HG03469 (cell line): ENCODE data around the gene FCHO1.

Experiments used
- ATAC-seq: cut with Tn5 transposase; IDR thresholded peaks from one replicate; pipeline ENCODE4 v1.9.1; 2021; ENCODE audit warnings: mild to moderate bottlenecking, moderate library complexity, moderate number of reproducible peaks; ENCODE audit not compliant: unreplicated experiment

The FCHO1 gene

GRCh38 chr19:17824339-17824738 lies 73.1 kb downstream of the FCHO1 start:
- ATAC-seq: no peak

GRCh38 chr19:17826508-17827056 lies 75.3 kb downstream of the FCHO1 start:
- no peak for ATAC-seq

DNA sequence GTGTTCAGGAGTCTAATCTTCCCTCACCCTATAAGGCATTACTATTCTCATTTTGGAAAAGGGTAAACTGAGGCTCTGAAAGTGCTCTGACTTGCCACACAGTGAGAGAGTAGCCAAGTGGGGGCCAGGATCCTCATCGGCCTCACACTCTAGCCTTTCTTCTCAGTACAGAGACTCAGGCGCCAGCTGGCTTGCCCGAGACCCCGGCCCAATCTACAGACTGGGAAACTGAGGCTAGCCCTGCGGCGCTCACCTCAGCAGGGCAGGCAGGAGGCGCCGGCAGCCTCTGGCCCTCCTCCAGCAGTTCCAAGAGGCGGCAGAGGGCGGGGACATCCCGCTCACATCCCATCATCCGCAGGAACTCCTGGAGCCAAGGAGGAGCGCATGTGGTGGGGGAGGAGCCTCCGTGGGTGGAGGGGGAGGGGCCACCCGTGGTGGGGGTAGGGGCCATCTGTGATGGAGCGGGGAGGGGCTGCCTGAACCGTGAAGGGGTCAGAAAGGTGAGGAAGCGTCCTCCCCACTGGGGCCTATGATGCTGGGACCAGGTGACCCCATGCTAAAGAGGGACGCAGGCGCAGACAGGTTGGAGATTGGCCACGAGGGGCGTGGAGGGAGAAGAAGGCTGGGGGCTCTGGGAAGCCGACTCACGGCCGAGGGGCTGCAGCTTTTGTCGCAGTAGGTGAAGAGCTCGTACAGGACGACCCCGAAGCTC lies 78.7 kb downstream of the FCHO1 start:
- no peak for ATAC-seq

DNA sequence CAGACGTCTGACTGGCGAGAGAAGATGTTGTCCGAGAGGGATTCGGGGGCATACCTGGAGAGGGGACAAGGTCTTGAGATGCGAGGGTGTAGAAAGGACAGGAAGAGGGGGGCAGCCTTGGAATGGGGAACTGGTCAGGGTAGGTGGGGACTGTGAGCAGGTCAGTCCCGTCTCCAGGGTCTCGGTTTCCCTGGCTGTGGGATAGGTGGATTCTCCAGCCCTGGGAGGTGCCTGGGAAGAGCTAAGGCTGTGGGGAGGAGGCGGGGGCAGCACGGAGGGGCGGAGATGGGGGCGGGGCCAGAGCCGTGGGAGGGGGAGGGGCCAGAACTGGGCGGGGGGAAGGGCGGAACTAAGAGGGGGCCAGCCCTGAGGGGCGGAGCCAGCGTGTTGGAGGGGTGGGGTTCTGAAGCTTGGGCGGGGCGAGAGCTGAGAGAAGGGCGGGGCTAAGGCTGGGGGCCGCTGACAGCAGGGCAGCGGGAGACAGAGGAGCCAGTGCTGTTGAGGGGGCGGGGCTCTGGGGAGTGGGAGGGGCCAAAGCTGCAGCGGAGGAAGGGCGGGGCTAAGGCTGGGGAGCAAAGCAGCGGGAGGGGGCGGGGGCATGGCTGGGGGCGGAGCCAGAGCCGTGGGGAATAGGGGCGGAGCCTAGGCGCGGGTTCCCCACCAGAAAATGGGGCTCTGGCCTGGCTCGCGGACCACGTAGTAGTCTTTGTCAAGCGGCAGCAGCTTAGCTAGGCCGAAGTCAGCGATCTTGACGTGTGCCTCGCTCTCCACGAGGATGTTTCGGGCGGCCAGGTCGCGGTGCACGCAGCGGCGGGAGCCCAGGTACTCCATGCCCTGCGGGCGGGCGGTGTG lies 79.5 kb downstream of the FCHO1 start:
- ATAC-seq: no peak

DNA sequence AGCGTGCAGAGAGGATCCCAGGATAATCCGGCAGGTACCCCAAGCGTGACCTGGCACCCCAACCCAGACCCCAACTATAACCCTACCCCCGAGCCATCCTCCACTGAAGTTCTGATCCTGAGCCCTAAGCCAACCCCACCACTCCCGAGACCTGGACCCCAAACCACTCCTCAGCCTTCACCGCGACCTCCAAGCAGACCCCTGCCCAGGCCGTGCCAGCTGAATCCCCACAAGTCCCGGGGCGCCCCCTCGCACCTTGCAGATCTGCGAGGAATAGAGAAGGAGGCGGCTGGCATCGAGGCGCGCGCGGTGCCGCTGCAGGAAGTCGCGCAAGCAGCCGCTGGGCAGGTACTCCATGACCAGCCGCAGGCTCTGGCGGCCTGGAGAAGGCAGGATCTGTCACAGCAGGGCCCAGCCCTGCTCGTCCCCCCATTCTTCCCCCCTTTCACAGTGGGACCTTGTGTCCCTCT lies 80.2 kb downstream of the FCHO1 start:
- ATAC-seq: no peak

DNA sequence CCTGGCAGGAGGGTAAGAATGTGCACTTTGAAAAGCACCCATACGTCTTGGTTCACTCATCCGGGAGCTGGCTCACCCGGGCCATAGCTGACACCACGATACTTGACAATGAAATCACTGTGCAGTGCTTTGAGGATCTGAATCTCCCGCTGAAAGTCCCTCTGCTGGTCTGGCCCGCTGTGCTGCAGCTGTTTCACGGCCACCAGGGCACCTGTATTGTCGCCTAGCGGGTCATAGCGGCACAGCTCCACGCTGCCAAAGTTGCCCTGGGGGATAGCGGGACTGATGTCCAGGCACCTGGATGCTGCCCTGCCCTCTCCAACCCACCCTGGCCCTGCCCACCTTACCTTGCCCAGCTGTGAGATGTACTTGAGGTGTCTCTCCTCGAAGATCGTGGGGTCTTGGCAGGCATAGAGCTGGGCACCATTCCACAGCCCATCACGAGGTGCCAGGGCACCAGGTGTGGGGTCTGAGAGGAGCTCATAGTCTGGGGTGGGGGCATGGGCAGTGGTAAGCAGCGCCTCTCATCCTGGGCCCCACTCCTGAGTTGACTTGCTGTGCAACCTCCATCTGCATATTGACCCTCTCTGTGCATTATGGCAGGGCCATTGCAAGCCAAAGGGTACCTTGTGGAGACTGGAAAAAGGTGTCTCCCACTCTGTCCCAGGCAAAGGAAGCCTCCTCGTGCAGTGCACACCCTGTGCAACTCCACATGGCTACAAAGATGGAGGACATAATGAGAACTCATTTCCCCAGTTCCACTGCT lies 81.3 kb downstream of the FCHO1 start:
- ATAC-seq: no peak

DNA sequence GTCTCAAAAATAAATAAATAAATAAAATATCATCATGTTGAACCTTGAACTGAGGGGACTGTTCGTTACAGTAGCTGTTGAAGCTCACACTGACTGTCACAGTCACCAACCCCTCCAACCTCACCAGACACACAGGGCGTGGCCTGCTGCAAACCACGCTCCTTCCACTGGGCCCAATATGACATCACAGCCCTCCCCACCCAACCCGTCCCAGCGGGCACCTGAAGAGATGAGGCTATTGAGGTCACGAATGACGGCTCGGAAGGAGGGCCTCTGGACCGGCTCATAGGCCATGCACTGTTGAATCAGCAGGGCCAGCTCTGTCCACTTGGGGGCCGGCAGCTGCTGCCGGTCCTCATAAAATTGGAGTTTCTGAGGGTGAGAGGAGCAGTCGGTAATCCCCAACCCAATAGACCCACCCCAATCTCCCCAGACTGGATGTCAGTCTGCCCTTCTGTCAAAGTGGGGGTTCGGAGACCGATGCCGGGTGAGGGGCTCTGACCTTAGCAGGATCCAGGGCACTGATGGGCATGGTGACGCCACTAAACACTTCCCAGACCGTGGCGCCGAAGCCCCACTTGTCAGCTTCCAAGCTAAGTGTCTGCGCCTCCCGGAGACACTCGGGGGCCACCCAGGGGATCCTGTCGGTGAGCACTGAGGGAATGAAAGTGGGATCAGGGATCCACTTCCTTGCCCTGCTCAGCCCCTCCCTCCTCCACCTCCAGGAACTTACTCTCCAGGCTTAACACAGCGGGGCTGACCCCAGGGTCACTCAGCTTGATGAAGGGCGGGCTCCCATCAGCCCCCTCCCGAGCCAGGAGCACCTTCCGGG lies 83.3 kb downstream of the FCHO1 start:
- ATAC-seq: no peak

DNA sequence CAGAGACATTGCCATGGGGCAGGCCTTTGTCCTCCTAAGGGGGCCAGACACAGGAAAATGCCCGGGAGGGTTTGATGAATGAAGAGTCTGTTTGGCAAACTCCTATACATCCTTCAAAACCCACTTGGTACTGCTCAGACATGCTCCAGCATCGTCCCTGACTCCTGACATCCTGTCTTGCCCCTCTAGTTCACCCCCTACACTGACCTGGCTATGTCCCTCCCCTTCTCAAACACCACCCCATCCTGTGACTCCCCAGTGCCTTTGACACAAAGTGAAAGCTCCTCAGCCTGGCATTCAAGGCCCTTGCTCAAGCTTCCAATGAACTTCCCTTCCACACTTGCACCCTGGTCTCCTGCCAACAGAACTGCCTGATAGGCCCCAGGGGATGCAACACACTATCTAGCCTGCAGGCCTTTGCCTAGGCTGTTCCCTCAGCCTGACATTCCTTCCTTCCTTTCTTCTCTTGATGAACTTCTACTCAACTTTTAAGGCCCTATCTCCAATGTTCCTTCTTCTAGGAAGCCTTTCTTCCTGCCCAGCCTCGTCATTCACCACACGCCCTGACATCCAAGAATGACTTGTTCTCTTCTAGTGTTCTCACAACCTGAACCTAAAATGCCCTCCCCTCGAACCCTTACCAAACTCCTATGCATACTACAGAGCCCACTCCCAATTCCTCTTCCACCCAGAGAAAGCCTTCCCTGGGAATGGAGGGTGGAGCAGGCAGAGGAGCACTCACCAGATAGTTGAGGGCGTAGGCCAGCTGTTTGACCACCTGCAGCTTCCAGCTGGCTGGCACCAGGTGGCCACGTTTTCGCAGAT lies 84.1 kb downstream of the FCHO1 start:
- no peak for ATAC-seq

GRCh38 chr19:17836530-17836929 lies 85.3 kb downstream of the FCHO1 start:
- ATAC-seq: no peak

DNA sequence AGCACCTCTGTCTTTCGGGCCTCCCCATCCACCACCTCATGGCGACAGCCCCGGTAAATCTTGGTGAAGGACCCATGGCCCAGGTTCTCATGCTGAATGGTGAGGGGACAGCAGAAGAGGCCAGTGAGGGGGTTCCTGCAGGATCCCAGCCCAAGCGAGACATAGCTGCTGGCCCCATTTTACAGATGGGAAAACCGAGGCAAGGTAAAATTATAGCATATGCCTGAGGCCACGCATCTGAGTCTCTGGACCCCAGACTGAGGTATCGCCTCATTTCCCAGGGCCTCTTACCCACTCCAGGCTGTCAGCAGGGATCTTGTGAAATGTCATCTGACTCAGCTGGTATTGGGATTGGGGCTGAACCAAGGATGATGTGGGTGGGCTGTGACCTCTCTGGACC lies 86.7 kb downstream of the FCHO1 start:
- ATAC-seq: no peak
